ENCODE measurements around the gene AGBL3.

GRCh38 chr7:135091717-135092116 is 105.4 kb downstream of the AGBL3 start:
- TF ChIP-seq POLR2A (IDR thresholded peaks at IDR 0.05; ENCODE audit: low read length) (no peak), GATA1 (IDR thresholded peaks at IDR 0.05; ENCODE audit: low read depth, low read length) (no peak)
